ENCODE data around the gene CFAP54.
"Not testable (repeated sequence)": the region's sequence is repeated elsewhere in the genome, so short reads cannot be mapped to it uniquely, and the experiment has no call there.

Gene CFAP54, protein sequence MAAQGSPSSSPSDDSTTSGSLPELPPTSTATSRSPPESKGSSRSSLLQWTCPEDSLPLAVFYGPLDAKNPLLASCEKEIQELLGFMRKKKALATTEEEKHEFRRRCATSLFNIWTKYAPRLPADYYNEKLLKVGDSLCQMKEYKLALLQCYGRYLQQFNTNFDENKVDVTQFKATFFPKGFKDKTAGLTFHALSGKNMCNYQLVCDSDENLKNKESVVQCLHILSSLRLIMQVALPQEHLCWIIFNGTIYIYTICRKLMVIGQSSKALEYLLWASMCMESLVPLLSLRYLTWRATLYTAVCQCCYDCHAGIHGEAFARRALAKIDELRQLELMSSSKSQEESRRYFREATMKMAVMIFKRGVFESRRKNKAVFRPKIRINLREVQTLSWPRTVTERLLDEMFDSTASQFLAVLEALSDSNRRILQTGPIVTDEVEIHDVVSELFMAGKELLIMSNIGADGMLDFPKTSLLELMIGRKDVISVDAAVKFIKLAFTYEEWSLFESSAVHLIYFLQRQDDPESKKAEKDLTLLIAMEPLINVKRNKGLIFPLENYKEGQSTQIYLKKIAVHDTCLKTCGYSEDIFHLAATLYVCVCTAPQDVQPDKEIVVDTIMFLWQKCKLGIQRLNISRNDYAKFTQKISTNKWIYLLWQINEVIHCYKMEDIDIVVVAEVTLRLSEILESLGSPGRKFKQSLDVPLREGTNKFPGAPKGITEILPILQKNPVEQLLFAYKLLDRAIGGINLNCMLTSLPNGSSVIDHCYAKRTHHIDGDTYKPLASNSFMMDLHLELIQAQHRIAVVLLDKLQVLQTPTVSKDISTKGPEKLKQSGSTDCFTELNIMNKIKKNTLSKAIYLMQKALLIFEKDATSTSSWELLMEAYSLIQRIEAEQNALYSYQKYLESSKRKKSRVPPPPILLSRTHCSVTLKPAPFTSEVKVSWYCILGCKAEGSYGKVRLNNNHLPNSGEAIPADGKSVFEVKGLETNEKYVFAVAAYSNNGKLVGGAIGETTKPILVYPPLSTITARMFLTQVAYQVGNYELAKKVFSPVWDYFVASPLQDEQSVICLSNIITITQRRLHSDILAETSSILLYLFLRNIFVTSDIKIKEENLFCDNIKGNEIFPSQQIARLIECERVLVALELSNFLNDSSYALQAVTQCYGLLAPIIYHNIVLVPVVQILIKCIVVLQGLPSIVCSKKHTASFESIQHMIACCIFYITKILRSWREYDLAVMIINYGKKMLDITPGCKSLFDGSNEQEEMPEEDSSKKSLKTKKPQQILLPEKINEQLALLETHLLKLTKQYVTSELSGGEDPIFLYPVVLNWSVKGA (N-terminal part only)
- 0 to 9.7 (median 0.77) reads per million in 17 experiments for total RNA-seq

DNA sequence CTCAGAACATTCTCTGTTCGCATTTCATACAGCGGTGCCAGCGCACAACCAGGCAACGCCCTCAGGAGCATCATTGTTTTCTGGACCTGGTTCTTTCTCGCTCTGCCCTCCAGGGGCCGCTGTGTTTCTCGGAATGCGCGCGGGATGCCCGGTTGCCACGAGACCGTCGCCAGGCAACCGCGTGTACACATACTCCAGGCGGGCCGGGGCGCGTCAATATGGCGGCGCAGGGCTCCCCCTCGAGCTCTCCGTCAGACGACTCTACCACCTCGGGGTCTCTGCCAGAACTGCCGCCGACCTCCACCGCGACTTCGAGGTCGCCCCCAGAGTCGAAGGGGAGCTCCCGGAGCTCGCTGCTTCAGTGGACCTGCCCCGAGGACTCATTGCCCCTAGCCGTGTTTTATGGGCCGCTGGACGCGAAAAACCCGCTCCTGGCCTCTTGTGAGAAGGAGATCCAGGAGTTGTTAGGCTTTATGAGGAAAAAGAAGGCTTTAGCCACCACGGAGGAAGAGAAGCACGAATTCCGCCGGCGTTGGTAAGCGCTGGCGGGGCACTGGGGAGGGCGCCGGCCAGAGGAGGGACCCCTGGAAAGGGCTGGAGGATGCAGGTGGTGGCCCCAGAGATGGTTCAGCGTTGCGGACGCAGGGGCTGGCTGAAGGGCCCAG is at the start of gene CFAP54:
Gene CFAP54 (plus strand): TSS at position 186 of the 665 bp plus-strand sequence. CDS start 33 bp downstream, at position 219.
- peak; percentile 93 to 97 (median 95) for DNase-seq

- no peak for DNase-seq
These were observed 47.6 kb upstream of the CFAP54 start for GRCh38 chr12:96441816-96442215.

- no peak for DNase-seq
These were observed 46.5 kb upstream of the CFAP54 start for GRCh38 chr12:96442906-96443305.

DNA sequence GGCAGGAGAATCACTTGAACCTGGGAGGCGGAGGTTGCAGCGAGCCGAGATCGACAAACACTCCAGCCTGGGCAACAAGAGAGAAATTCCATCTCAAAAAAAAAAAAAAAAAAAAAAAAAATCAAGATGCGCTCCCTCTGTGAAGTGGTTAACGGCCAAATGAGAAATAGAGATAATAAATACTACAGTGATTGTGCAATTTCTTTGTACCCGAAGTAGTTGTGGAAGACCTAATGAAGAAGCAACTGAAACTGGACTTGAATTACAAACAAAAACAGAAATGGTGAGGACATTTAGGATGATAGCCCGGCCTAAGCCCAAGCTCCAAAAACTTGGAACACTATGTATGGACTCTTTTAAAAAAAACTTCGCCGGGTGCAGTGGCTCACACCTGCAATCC is 45.0 kb upstream of the CFAP54 start:
- DNase-seq: no peak

- peak in 2 of 4 experiments; percentile 23 to 35 for DNase-seq
These were observed 43.4 kb upstream of the CFAP54 start for GRCh38 chr12:96445691-96446583.

GRCh38 chr12:96447256-96447655 is 42.1 kb upstream of the CFAP54 start:
- DNase-seq: no peak

DNA sequence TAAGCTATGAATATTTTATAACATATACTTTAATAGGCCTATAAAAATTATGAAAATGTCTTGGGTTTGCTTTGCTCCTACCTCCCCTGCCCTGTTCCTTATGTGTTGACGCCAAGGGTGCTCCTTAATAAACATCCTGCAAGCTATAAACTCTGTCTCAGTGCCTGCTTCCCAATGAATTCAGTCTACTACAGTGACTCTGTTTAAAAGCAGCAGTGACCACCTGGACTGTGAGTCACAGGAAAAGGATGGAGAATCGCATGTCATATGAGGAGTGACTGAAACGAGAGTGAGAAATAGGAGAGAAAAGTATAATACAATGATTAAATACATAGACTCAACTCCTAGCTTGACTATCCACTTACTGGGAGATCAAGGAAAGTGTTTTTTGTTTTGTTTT is 41.1 kb upstream of the CFAP54 start:
- DNase-seq: no peak

- DNase-seq: peak in 1 of 4 experiments; percentile 4
These were observed 37.0 kb upstream of the CFAP54 start for GRCh38 chr12:96452261-96452922.

DNA sequence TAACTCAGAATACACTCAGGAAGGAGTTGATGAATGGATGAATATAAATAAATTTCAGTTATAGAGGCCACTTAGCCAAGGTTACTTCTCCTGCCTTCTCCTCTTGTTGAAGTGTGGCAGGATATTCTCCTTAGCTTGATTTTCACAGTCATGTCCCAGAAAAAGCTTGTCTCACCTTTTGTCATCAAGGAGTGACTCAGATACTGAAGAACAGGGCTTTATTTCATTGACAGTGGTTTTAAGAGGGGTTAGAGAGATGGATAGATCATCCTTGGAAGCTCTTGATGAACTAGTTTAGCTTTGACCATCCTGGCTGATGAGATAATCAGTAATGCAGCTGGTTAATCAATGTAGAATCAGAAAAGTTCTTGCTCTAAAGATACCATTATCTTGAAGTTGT is 35.0 kb upstream of the CFAP54 start:
- no peak for DNase-seq

GRCh38 chr12:96456265-96456974 is 33.0 kb upstream of the CFAP54 start:
- DNase-seq: peak; percentile 32 to 69 (median 52)

- DNase-seq: no peak
These were observed 32.0 kb upstream of the CFAP54 start for GRCh38 chr12:96457191-96457930.

- DNase-seq: not testable (repeated sequence)
These were observed 30.1 kb upstream of the CFAP54 start for GRCh38 chr12:96459281-96459680.

DNA sequence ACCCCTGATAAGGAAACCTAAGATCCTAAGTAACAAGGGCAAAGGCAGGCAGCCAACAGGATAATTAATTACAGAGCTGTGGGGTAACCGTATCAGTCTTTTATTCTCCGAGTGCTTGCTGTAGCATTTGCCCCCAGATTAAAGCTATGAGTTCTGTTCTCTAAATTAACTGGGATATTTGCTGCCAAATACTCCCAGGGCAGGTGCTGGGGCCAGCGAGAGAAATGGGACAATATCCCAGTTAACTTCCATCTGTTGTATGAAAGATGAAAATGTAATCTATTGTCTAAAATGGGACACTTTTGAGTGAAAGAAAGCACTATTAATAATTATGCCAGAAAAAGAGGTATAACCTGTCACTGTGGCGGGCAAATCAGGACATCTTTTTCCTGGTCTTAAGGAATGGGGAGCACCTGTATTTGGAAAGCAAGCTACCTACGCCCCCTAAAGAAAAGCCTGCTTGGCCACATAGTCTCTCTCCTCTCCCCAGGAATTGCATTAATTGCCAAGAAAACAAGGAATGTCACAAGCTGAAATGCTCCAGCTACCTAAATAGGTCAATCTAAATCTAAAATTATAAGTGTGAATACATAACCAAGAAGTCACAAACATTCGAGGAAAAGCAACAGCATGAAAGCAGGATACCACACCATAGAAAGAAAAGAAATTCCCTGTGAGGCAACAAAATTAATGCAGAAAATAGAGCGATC is 26.7 kb upstream of the CFAP54 start:
- DNase-seq: no peak

DNA sequence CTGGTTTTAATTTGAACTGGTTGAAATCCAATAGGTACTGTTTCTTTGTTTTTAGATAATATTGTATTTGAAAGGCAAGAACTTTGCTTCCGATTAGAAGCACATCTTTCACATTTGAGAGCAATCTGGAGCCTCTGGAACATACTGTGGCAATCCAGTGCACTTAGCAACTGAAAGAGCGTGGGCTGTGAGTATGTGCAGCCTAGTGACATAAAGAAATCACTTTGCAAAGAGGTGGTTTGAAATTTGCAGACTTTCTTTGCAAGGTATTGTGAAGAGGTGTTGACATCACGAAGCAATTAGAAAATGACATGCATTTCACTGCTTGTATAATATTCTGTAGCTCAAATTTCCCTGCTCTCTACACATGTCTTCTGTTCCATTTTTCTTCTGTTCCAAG is 23.5 kb upstream of the CFAP54 start:
- DNase-seq: no peak

GRCh38 chr12:96466939-96467751 is 22.2 kb upstream of the CFAP54 start:
- no peak for DNase-seq

DNA sequence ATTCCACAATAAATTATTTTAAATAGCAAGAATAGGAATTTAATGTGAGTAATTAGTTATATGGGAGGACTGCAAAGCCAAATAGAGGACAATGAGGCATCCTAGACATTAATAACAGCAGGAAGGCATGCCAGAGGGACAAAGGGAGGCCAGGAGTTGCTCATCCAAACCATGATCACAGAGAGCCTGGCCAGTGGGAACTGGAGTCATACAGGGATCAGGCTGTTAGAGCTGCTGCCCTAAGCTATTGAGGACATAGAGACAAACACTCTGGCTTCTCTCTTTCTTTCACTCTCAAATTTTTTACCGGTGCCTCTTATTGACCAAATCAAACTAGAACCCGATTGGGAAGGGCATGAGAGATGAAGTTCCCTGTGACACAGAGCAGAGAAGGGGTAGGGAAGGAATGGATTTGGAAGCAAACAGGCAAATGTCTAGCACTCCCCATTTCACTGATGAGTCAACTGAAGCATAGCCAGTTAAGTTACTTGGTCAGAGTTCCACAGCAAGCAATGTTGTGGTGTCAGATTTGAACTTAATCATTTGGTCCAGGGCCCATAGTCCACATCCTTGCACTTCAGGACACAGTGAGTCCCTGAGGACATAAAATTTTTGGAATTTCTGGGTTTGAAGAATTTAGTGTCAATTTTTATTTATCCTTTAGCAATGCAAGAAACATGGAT is 17.9 kb upstream of the CFAP54 start:
- DNase-seq: no peak

DNA sequence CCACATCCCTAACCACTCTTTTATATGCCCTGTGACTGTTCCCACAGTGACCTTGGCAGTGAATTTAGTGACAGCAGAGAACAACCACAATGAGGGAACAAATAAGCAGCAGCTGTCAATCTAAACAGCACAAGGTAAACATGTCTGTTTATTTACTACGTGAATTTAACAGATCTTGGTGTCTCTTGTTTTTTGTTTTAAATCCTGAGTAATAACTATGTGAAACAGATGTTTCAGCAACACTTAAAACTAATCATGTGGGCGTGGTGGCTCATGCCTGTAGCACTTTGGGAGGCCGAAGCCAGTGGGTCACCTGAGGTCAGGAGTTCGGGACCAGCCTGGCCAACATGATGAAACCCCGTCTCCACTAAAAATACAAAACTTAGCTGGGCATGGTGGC is 17.0 kb upstream of the CFAP54 start:
- peak in 1 of 4 experiments; percentile 19 for DNase-seq

Measured in suppressor macrophage (primary cell).